Epithelial cell of prostate (primary cell): ENCODE results near the gene KCNJ15.
A peak's percentile ranks its signal among the peaks of the same experiment; 100 is the strongest.

ENCODE experiments used
- DNase-seq: peaks from one replicate; pipeline ENCODE4 v3.0.0-alpha.2; 2011; ENCODE audit warnings: low read depth, low spot score
- H3K27ac ChIP-seq: fragments of 450-650 bp; 2 replicates; pipeline ENCODE4 v1.5.1; 2017; ENCODE audit warnings: mild to moderate bottlenecking

KCNJ15 gene

DNA sequence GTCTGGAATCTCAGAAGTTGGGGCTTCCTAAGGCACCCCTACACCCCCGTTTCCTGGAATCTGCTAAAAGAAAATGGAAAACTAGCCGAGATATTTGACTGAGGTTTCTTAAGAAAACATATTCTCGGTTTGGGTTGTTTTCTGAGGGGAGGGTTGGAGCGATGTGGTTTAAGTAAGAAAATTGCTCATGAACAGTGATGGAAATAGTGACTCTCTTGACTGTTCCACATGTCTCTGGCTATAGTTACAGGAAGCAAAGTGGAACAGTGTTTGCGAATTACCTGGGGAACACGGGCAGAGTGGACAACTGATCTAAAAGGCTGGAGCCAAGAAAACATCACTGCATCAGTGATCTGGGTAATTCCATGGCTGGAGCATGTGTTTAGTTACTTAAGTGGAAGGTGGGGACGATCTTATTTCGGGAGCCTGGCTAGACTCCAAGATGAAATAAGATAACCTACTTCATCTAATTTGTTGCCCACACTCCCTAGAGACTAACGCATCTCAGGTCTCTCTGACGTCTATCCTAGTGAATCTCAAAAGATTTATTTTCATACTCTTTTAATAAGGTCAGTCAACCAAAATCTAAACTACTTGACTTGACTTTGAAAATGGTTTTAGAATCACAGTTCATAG lies 92.4 kb downstream of the KCNJ15 start:
- DNase-seq: no peak
- H3K27ac ChIP-seq: no peak overlapping the region

DNA sequence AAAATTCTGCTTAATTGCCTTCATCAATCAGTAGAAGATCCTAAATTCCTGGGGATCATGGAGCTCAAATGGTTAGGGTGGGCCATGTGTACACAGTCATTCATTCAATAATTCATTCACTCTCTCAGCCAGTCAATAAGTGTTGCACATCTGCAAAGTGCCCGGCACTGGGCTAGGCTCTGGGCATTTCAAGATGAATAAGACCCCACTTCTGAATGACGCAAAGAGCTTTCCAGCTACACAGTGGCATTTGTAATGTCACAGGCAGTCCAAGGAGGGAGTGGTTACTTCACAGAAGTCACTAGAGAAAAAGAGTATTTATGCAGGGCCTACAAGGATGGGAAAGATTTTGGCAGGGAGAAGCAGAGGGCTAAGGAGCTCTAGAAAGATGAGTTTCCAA lies 93.2 kb downstream of the KCNJ15 start:
- no peak overlapping the region for H3K27ac ChIP-seq
- DNase-seq: no peak

DNA sequence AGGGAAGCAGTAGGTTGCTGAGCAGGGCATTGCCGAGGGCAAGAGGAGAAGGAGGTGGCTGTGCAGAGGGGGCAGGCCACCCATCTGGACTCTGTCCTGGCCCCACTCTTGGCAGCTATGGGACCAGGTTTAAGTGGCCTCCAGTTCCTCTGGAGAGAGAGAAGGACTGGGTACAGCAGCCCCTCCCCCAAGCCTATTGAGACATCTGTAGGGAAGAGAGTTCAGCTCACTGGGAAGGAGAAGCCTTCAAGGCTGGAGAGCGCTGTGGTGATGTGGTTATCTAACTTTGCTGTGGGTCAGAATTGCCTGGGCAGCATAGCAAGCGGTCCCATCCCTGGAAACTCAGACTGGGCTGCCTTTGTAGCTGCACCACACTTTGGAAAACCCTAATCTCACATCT lies 93.9 kb downstream of the KCNJ15 start:
- H3K27ac ChIP-seq: no peak overlapping the region
- no peak for DNase-seq

GRCh38 chr21:38351176-38351959 lies 94.6 kb downstream of the KCNJ15 start:
- DNase-seq: no peak
- peak overlapping the region; percentile 76 for H3K27ac ChIP-seq

- DNase-seq: peak; percentile 49
- H3K27ac ChIP-seq: peak overlapping the region; percentile 76
These were observed 95.2 kb downstream of the KCNJ15 start for GRCh38 chr21:38351961-38352521.

DNA sequence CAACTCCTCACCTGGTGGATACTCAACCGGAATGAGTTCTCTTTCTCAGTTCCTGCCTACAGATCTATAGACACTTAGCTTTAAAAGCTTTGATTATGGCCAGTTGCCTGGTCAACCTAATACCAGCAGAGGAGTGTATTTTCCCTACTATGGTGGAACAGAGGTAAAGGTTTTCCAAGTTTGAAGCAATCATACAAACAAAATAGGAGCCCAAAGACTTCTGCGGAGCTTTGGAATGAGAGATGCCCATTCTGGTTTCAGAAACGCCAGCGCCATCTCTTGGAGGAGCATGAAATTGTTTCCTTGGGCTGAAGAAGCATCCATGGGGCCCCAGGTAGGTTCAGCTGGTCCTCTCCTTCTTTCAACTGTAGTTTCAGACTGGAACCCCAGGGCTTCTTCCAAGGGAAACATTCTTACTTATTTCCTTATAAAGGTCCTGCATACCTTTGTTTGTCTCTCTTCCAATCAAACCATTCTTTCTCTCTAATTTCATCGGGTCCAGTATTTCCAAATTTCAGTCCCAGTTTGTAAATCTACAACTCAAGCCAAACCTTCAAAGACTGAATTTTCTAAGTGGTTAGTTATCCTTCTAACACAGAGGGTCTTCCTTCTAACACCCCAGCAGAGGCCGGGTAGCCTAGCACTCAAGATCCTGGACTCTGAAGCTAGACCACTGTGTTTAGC lies 95.9 kb downstream of the KCNJ15 start:
- no peak for DNase-seq
- H3K27ac ChIP-seq: peak overlapping the region; percentile 76

DNA sequence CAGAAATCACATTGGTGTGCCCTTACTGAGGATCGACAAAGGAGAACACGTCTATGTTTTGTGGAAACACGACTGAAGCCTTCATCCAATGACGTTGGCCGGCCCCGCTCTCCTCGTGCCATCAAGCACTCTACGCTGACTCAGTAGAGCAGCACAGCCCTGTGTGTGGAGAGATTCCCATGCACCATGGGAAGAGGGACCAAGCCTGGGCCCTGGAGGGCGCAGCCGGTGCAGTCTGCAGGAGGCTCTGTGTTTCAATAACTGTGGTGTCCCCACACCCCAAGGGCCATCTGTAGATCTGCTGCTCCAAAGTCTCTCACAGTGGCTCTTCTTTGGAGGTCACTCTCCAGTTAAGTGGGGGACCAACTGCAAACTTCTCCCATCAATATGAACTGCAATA lies 97.4 kb downstream of the KCNJ15 start:
- H3K27ac ChIP-seq: no peak overlapping the region
- DNase-seq: no peak

GRCh38 chr21:38354746-38355145 lies 98.0 kb downstream of the KCNJ15 start:
- H3K27ac ChIP-seq: no peak overlapping the region
- no peak for DNase-seq

GRCh38 chr21:38355353-38355752 lies 98.6 kb downstream of the KCNJ15 start:
- no peak for DNase-seq
- H3K27ac ChIP-seq: no peak overlapping the region

DNA sequence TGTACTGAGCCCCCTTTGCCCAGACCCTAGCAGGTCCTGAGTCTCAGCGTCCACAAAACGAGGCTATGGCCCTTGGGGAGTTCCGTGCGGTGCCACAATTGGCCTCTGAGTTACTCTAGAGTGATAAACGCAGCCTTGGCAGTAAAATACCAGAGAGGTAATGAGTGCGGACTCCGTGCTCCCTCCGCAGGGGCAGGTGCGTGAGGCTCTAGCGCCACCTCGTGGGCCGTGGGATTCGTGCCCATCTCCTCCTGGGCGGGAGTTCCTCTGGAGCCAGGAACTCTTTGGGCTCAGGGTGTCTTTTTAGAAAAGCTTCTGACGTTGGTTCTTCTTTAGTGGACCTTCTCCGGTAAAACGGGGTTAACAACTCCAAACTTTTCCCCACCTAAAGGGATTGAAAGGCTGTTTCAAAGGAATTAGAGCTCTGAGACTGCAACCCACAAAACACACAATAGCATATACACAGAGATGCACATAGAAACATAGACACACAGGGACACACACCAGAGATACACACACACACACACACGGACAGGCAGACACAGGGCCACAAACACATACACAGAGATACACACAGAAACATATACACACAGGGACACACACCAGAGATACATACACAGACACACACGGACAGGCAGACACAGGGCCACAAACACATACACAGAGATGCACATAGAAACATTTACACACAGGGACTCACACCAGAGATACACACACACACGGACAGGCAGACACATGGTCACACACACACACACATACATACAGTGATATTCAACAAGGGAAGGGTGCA lies 99.4 kb downstream of the KCNJ15 start:
- no peak overlapping the region for H3K27ac ChIP-seq
- no peak for DNase-seq
